Measurements from ENCODE around the gene GOPC. TPM values are rescaled to one million over a fixed set of nuclear protein-coding genes. Genes with fewer than 3 reads are reported as not detected.

Gene GOPC
- total RNA-seq, 2 donors from 2014 or later: 29.5 to 31.5 TPM

DNA sequence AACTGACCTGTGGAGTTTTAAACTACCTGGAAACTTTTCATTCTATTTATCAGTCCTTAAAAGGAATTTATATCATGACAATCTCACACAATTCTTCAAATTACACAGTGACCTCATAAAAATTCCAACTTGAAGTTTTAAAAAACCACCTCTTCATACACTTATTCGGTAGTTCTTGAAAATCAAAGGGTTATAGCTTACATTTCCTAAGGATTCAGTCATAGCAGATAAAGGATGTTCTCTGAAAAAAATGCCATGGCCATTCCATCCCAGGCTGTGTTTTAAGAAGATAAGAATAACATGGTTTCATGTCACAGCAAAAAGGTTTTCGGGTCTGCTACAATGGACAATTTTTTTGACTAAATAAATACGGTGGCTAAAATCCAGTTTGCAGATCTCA is 41.2 kb downstream of the GOPC start:
- TF ChIP-seq, protein P1, sequence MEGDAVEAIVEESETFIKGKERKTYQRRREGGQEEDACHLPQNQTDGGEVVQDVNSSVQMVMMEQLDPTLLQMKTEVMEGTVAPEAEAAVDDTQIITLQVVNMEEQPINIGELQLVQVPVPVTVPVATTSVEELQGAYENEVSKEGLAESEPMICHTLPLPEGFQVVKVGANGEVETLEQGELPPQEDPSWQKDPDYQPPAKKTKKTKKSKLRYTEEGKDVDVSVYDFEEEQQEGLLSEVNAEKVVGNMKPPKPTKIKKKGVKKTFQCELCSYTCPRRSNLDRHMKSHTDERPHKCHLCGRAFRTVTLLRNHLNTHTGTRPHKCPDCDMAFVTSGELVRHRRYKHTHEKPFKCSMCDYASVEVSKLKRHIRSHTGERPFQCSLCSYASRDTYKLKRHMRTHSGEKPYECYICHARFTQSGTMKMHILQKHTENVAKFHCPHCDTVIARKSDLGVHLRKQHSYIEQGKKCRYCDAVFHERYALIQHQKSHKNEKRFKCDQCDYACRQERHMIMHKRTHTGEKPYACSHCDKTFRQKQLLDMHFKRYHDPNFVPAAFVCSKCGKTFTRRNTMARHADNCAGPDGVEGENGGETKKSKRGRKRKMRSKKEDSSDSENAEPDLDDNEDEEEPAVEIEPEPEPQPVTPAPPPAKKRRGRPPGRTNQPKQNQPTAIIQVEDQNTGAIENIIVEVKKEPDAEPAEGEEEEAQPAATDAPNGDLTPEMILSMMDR (IDR thresholded peaks at IDR 0.05): no peak
- H3K9me3 ChIP-seq: no peaks in the 10 kb centered on the region
- no peaks in the 10 kb centered on the region for H3K36me3 ChIP-seq
- H3K4me3 ChIP-seq: no peak overlapping the region
- H3K27ac ChIP-seq: no peak overlapping the region
- no peaks in the 10 kb centered on the region for H3K4me1 ChIP-seq (ENCODE audit: control insufficient read depth in 1 of 2, low read depth in 2 of 2)
- DNase-seq (ENCODE audit: low spot score): no peak
- no peaks in the 10 kb centered on the region for H3K27me3 ChIP-seq (replicated peaks; ENCODE audit: insufficient read depth)
- no peak for ATAC-seq (ENCODE audit: insufficient number of reproducible peaks, low FRiP score, low read depth)

DNA sequence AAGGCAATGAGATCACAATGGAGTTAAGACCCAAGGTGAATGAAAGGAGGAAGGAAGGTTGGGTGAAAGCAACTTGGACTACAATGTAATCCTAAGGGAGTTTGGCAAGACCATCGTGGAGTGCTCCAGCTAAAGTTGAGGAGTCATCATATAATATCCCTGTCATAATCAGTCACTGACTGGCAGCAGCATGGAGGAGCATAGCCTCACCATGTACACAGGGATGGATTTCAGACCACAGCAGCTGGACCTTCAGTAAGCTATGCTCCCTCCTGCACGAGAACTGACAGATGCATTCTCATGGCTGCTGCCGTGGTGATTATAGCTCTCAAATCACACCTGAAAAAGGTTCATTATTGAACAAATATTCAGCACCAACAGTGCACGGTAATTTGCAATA is 43.0 kb downstream of the GOPC start:
- Histone ChIP-seq H3K36me3 (no peaks in the 10 kb centered on the region), H3K4me3 (no peak overlapping the region), H3K27me3 (replicated peaks; ENCODE audit: insufficient read depth) (no peaks in the 10 kb centered on the region), H3K27ac (no peak overlapping the region), H3K4me1 (ENCODE audit: control insufficient read depth in 1 of 2, low read depth in 2 of 2) (no peaks in the 10 kb centered on the region), H3K9me3 (no peaks in the 10 kb centered on the region)
- DNase-seq (ENCODE audit: low spot score) (no peak), ATAC-seq (ENCODE audit: insufficient number of reproducible peaks, low FRiP score, low read depth) (no peak)
- TF ChIP-seq, protein P1 (IDR thresholded peaks at IDR 0.05): no peak

DNA sequence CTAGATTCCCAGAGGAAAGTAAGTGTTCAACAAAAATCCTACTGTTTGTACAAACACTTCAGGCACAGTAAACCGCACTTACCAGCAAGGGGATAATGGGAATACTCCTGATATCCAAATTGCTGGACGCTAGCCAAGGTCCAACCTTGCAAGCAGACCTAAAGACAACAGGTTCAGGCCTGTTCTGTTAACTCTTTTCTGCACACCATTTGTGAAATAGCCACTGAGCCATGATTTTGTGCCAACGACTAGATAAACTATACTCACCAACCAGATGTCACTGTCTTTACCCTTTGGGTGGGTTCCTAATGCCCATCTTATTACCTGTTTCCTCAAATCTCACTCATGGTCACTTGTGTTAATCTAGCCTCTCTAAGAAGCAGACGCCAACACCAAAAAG is 43.5 kb downstream of the GOPC start:
- Histone ChIP-seq H3K27me3 (replicated peaks; ENCODE audit: insufficient read depth) (no peaks in the 10 kb centered on the region), H3K27ac (no peak overlapping the region), H3K36me3 (no peaks in the 10 kb centered on the region), H3K9me3 (no peaks in the 10 kb centered on the region), H3K4me1 (ENCODE audit: control insufficient read depth in 1 of 2, low read depth in 2 of 2) (no peaks in the 10 kb centered on the region), H3K4me3 (no peak overlapping the region)
- ATAC-seq (ENCODE audit: insufficient number of reproducible peaks, low FRiP score, low read depth): no peak
- TF ChIP-seq, protein P1 (IDR thresholded peaks at IDR 0.05): no peak
- DNase-seq (ENCODE audit: low spot score): no peak

DNA sequence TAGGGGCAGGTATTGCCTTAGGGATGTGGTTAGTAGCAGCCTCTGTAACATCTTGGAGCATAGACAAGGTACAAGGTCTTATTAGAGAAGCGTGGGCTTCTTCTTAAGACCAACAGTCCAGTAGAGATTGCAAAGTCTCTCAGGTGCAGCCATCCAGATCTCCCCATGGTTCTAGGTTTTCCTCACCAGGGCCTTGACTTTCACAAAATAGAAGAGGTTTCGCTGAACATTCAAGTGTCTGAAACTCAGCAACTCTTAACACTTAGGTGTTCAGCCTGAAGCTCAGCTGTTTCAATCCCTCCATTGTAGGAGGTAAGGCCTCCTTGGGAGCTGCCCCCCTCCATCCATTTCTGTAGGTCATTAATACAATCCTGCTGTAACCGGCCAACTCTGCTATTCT is 44.4 kb downstream of the GOPC start:
- DNase-seq (ENCODE audit: low spot score): no peak
- no peak overlapping the region for H3K27ac ChIP-seq
- TF ChIP-seq, protein P1 (IDR thresholded peaks at IDR 0.05): no peak
- H3K4me1 ChIP-seq (ENCODE audit: control insufficient read depth in 1 of 2, low read depth in 2 of 2): no peaks in the 10 kb centered on the region
- H3K36me3 ChIP-seq: no peaks in the 10 kb centered on the region
- no peaks in the 10 kb centered on the region for H3K27me3 ChIP-seq (replicated peaks; ENCODE audit: insufficient read depth)
- ATAC-seq (ENCODE audit: insufficient number of reproducible peaks, low FRiP score, low read depth): no peak
- no peak overlapping the region for H3K4me3 ChIP-seq
- H3K9me3 ChIP-seq: no peaks in the 10 kb centered on the region

DNA sequence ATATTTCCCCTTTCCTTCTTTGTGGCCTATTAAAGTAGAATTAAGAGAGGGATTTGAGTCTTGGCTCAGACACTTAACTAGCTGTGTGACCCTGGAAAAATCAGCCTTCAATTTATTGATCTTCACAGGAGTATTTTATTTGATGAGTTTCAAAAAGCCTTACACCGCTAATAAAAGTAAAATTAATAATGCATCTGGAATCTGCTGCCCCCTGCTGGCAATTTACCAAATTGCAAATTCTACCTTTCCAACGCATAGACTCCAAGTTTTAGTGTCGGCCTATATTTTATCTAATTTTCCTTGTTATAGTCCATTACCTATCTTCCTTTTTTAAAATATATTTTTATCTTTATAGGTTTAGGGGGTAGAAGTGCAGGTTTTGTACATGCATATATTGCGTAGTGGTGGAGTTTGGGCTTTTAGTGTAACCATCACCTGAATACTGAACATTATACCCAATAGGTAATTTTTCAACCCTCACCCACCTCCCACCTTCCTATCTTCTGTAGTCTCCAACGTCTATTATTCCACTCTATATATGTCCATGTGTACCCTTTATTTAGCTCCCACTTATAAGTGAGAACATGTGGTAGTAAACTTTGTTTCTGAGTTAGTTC is 46.3 kb downstream of the GOPC start:
- ATAC-seq (ENCODE audit: insufficient number of reproducible peaks, low FRiP score, low read depth): no peak
- Histone ChIP-seq H3K4me3 (no peak overlapping the region), H3K27me3 (replicated peaks; ENCODE audit: insufficient read depth) (no peaks in the 10 kb centered on the region), H3K9me3 (no peaks in the 10 kb centered on the region), H3K4me1 (ENCODE audit: control insufficient read depth in 1 of 2, low read depth in 2 of 2) (no peaks in the 10 kb centered on the region), H3K36me3 (no peaks in the 10 kb centered on the region), H3K27ac (no peak overlapping the region)
- DNase-seq (ENCODE audit: low spot score): no peak
- TF ChIP-seq, protein P1 (IDR thresholded peaks at IDR 0.05): peak; percentile 81
